Activated gamma-delta T cell (primary cell): ENCODE results near the gene ALPI.

Experiments used
- DNase-seq: peaks from one replicate; lab custom pipeline; 2025; lab: John Stamatoyannopoulos, UW

ALPI gene

GRCh38 chr2:232460171-232460570 lies 4.2 kb downstream of the ALPI start:
- no peak for DNase-seq

- no peak for DNase-seq
Measured at GRCh38 chr2:232463701-232464543, 8.0 kb downstream of the ALPI start.

GRCh38 chr2:232464544-232464885 lies 8.6 kb downstream of the ALPI start:
- DNase-seq = no peak

GRCh38 chr2:232465061-232465460 lies 9.1 kb downstream of the ALPI start:
- DNase-seq = no peak

- no peak for DNase-seq
Measured at GRCh38 chr2:232466221-232466620, 10.3 kb downstream of the ALPI start.

- DNase-seq = no peak
Measured at GRCh38 chr2:232473467-232473890, 17.5 kb downstream of the ALPI start.

GRCh38 chr2:232476045-232476444 lies 20.1 kb downstream of the ALPI start:
- DNase-seq = no peak

- no peak for DNase-seq
Measured at GRCh38 chr2:232476791-232477190, 20.8 kb downstream of the ALPI start.

GRCh38 chr2:232477751-232478510 lies 22.0 kb downstream of the ALPI start:
- no peak for DNase-seq

- no peak for DNase-seq
Measured at GRCh38 chr2:232478571-232479340, 22.8 kb downstream of the ALPI start.

- no peak for DNase-seq
Measured at GRCh38 chr2:232479341-232480200, 23.6 kb downstream of the ALPI start.

GRCh38 chr2:232480201-232481190 lies 24.5 kb downstream of the ALPI start:
- DNase-seq = no peak

GRCh38 chr2:232481322-232482140 lies 25.6 kb downstream of the ALPI start:
- no peak for DNase-seq

GRCh38 chr2:232482301-232483238 lies 26.6 kb downstream of the ALPI start:
- DNase-seq = no peak

- no peak for DNase-seq
Measured at GRCh38 chr2:232483311-232483922, 27.5 kb downstream of the ALPI start.

GRCh38 chr2:232483923-232484627 lies 28.1 kb downstream of the ALPI start:
- no peak for DNase-seq
